Activated naive CD8-positive, alpha-beta T cell treated with anti-CD3 and anti-CD28 coated beads, Interleukin-2, amount 50 U/mL, for 16 hours (primary cell): ENCODE data around the gene BRS3.
"Not testable (repeated sequence)": the region's sequence is repeated elsewhere in the genome, so short reads cannot be mapped to it uniquely, and the experiment has no call there.

Experiments used
- DNase-seq: peaks from one replicate; pipeline ENCODE4 v3.0.0-alpha.2; 2020; ENCODE audit warnings: low read depth, low spot score

BRS3 gene

GRCh38 chrX:136487647-136488046 is at the start of gene BRS3:
TSS of gene BRS3 (plus strand) at chrX:136487947. CDS start at chrX:136488115, 168 bp downstream.
- DNase-seq: no peak

- no peak for DNase-seq
Observed at GRCh38 chrX:136438192-136438591, 49.6 kb upstream of the BRS3 start.

GRCh38 chrX:136445674-136446073 is 42.1 kb upstream of the BRS3 start:
- DNase-seq: not testable (repeated sequence)

- no peak for DNase-seq
Observed at GRCh38 chrX:136446208-136446607, 41.5 kb upstream of the BRS3 start.

- DNase-seq: no peak
Observed at GRCh38 chrX:136447308-136447707, 40.4 kb upstream of the BRS3 start.

GRCh38 chrX:136447968-136448367 is 39.8 kb upstream of the BRS3 start:
- no peak for DNase-seq

GRCh38 chrX:136450050-136450830 is 37.5 kb upstream of the BRS3 start:
- DNase-seq: no peak

- no peak for DNase-seq
Observed at GRCh38 chrX:136452614-136453013, 35.1 kb upstream of the BRS3 start.

- no peak for DNase-seq
Observed at GRCh38 chrX:136453114-136453513, 34.6 kb upstream of the BRS3 start.

GRCh38 chrX:136453771-136454170 is 34.0 kb upstream of the BRS3 start:
- no peak for DNase-seq

GRCh38 chrX:136456133-136456532 is 31.6 kb upstream of the BRS3 start:
- DNase-seq: no peak

GRCh38 chrX:136457303-136457917 is 30.3 kb upstream of the BRS3 start:
- no peak for DNase-seq

- DNase-seq: no peak
Observed at GRCh38 chrX:136464589-136464988, 23.2 kb upstream of the BRS3 start.

- no peak for DNase-seq
Observed at GRCh38 chrX:136467303-136467702, 20.4 kb upstream of the BRS3 start.

- DNase-seq: no peak
Observed at GRCh38 chrX:136468391-136469103, 19.2 kb upstream of the BRS3 start.

GRCh38 chrX:136473663-136474062 is 14.1 kb upstream of the BRS3 start:
- DNase-seq: no peak

- DNase-seq: no peak
Observed at GRCh38 chrX:136475236-136475635, 12.5 kb upstream of the BRS3 start.

- no peak for DNase-seq
Observed at GRCh38 chrX:136476501-136476900, 11.2 kb upstream of the BRS3 start.

- no peak for DNase-seq
Observed at GRCh38 chrX:136477026-136477425, 10.7 kb upstream of the BRS3 start.

- no peak for DNase-seq
Observed at GRCh38 chrX:136480383-136480782, 7.4 kb upstream of the BRS3 start.

- no peak for DNase-seq
Observed at GRCh38 chrX:136488706-136489105, 959 bp downstream of the BRS3 start.

- DNase-seq: no peak
Observed at GRCh38 chrX:136491832-136492231, 4.1 kb downstream of the BRS3 start.

GRCh38 chrX:136493011-136493410 is 5.3 kb downstream of the BRS3 start:
- no peak for DNase-seq
